ENCODE measurements around the gene HSPA1A.

HSPA1A gene

DNA sequence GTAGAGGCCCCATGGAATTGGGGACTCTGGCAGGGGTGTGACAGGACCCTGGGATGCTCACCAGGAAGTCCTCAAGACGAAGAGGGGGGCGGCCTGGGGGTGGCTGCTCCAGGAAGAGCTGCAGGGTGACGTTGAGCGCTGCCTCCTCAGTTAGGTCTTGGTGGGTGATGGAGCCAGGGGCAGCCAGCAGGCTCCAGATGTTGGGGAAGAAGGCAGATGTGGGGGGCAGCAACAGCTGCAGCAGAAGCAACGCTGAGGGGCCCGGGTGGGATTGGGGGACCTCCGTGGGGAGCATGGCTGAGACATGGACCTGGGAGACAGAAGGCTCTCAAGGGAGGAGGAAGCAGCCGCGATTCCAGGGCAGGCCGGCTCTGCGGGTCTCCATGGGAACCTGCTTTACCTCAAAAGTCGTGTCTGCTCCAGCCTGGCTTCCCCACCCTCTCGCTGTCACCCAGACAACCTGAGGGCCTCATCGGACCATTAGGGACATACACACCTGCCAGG lies 38.8 kb upstream of the HSPA1A start:
- H3K27me3 ChIP-seq (ENCODE audit: insufficient read depth, low read depth, severe bottlenecking): no peaks in the 10 kb centered on the region
- no peak for DNase-seq
- no peaks in the 10 kb centered on the region for H3K9me3 ChIP-seq (ENCODE audit: severe bottlenecking)
- H3K36me3 ChIP-seq: peaks cover 42% of the 10 kb centered on the region
- peak overlapping the region; percentile 9; the same call in 1 of the 2 replicates for H3K27ac ChIP-seq
- H3K4me3 ChIP-seq (ENCODE audit: low read depth, low read length): no peak overlapping the region
- TF ChIP-seq, protein P1, sequence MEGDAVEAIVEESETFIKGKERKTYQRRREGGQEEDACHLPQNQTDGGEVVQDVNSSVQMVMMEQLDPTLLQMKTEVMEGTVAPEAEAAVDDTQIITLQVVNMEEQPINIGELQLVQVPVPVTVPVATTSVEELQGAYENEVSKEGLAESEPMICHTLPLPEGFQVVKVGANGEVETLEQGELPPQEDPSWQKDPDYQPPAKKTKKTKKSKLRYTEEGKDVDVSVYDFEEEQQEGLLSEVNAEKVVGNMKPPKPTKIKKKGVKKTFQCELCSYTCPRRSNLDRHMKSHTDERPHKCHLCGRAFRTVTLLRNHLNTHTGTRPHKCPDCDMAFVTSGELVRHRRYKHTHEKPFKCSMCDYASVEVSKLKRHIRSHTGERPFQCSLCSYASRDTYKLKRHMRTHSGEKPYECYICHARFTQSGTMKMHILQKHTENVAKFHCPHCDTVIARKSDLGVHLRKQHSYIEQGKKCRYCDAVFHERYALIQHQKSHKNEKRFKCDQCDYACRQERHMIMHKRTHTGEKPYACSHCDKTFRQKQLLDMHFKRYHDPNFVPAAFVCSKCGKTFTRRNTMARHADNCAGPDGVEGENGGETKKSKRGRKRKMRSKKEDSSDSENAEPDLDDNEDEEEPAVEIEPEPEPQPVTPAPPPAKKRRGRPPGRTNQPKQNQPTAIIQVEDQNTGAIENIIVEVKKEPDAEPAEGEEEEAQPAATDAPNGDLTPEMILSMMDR (IDR thresholded peaks at IDR 0.05; ENCODE audit: low read depth, low read length): no peak

DNA sequence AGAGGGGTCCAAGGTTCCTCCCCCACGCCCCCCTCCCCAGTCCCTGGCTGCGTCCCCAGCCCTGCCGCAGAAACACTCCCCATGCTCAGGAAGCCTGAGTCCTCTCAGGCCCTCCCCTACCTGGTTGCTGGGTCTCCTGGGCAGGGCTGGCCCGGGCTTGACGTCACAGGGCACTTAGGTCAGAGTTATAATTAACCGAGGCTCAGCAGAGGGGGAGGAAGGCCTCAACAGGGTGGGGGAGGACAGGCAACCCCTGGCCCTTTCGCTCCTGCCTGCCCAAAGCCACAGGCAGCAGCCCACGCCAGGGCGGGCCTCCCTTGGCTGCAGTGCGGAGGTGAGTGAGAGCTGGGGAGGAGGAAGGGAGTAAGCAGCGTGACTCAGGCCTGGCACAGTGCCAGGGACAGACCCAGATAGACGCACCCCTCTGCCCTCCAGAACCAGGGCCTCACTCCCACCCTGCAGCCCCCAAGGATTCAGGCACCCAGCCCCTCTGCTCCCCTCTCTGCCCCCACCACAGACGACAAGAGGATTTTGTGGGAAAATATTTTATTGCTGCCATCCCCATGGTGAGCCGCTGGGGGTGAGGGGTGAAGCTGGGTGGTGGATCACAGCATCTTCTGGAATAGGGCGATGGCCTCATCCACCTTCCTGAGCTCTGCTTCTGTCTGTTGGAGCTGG lies 38.2 kb upstream of the HSPA1A start, which contains the start of gene VWA7:
Gene VWA7 (minus strand): TSS at position 340 of the 678 bp plus-strand sequence. CDS start 549 bp downstream, outside the sequence.
- TF ChIP-seq, protein P1 (IDR thresholded peaks at IDR 0.05; ENCODE audit: low read depth, low read length): no peak

DNA sequence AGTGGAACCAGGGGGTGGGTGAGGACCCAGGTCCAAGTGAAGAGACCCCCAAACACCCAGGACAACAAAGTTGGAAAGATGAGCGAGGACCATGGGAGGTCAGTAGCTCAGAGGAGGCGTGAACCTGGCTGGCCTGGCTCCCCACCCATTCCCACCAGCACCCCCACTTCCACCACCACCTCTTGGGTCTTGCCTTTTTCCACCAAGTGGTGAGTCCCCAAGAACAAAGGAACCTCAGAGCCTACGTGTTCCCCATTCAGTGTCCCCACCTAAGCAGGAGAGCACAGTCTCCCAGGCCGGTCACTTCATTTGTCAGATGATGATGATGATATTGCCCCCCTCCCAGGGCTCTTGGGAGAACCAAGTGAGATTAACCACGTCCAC lies 37.7 kb upstream of the HSPA1A start:
- H3K4me3 ChIP-seq (ENCODE audit: low read depth, low read length): no peak overlapping the region
- peaks cover 53% of the 10 kb centered on the region for H3K36me3 ChIP-seq

More for the DNA sequence above, 38.2 kb upstream of the HSPA1A start, which contains the start of gene VWA7:
- DNase-seq: peak; percentile 80
- peak within 1 kb of the TSS; percentile 9 for H3K27ac ChIP-seq
- peaks cover 48% of the 10 kb centered on the region for H3K36me3 ChIP-seq
- no peaks in the 10 kb centered on the region for H3K27me3 ChIP-seq (ENCODE audit: insufficient read depth, low read depth, severe bottlenecking)
- no peak within 1 kb of the TSS for H3K4me3 ChIP-seq (ENCODE audit: low read depth, low read length)
- no peaks in the 10 kb centered on the region for H3K9me3 ChIP-seq (ENCODE audit: severe bottlenecking)

DNA sequence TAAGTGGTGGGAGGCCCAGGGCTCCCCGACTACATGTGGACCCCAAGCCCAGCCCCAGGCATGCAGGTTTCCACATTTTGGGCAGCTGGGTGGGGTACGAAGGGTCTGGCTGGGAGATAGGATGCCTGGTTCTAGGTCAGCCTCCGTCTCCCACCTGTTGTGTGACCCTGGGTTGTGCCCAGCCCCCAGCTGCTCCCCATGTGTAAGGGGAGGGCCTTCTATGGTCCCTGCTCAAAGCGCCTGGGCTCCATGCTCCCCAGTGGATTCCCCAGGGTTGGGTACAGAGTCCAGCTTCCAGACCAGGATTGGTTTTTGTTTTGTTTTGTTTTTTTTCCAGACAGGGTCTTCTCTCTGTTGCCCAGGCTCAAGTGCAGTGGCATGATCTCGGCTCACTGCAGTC lies 37.1 kb upstream of the HSPA1A start:
- H3K27ac ChIP-seq: no peak overlapping the region
- no peaks in the 10 kb centered on the region for H3K9me3 ChIP-seq (ENCODE audit: severe bottlenecking)
- TF ChIP-seq, protein P1 (IDR thresholded peaks at IDR 0.05; ENCODE audit: low read depth, low read length): no peak
- no peak overlapping the region for H3K4me3 ChIP-seq (ENCODE audit: low read depth, low read length)
- H3K36me3 ChIP-seq: peaks cover 58% of the 10 kb centered on the region
- no peak for DNase-seq
- H3K27me3 ChIP-seq (ENCODE audit: insufficient read depth, low read depth, severe bottlenecking): no peaks in the 10 kb centered on the region

More for the DNA sequence above, 37.7 kb upstream of the HSPA1A start:
- TF ChIP-seq, protein P1 (IDR thresholded peaks at IDR 0.05; ENCODE audit: low read depth, low read length): no peak
- no peak for DNase-seq
- H3K27me3 ChIP-seq (ENCODE audit: insufficient read depth, low read depth, severe bottlenecking): no peaks in the 10 kb centered on the region
- H3K9me3 ChIP-seq (ENCODE audit: severe bottlenecking): no peaks in the 10 kb centered on the region
- H3K27ac ChIP-seq: no peak overlapping the region; the same call in 1 of the 2 replicates

- H3K4me3 ChIP-seq (ENCODE audit: low read depth, low read length): no peak overlapping the region
- H3K27ac ChIP-seq: no peak overlapping the region
- DNase-seq: no peak
- no peaks in the 10 kb centered on the region for H3K27me3 ChIP-seq (ENCODE audit: insufficient read depth, low read depth, severe bottlenecking)
- TF ChIP-seq, protein P1 (IDR thresholded peaks at IDR 0.05; ENCODE audit: low read depth, low read length): no peak
- no peaks in the 10 kb centered on the region for H3K9me3 ChIP-seq (ENCODE audit: severe bottlenecking)
- H3K36me3 ChIP-seq: peaks cover 69% of the 10 kb centered on the region
These were observed 36.1 kb upstream of the HSPA1A start for GRCh38 chr6:31778999-31779885.
